GM23338 (cell line): ENCODE results near the gene SUPV3L1. TPM values are rescaled to one million over a fixed set of nuclear protein-coding genes. Genes with fewer than 3 reads are reported as not detected.

Experiments used
- ATAC-seq: fragments of 200-7000 bp; cut with Tn5 transposase; 3 replicates; pipeline ENCODE4 v1.9.1; 2020
- DNase-seq: peaks from one replicate; pipeline ENCODE4 v3.0.0-alpha.2; 2015; ENCODE audit warnings: low spot score
- H2AFZ ChIP-seq: fragments of 200-600 bp; sonication (generic); 2 replicates; pipeline ENCODE4 v1.8.0; 2016; ENCODE audit warnings: antibody characterized with exemption, mild to moderate bottlenecking, moderate library complexity
- H3F3A ChIP-seq: fragments of 200-600 bp; sonication (generic); replicated peaks from 2 replicates; pipeline ENCODE4 v1.8.0; 2017; ENCODE audit warnings: antibody characterized with exemption, mixed run types, low read depth
- H3K27ac ChIP-seq: fragments of 200-600 bp; sonication (generic); 2 replicates; pipeline ENCODE4 v1.6.1; 2016; ENCODE audit warnings: low read depth
- H3K27me3 ChIP-seq: fragments of 200-600 bp; sonication (generic); 2 replicates; pipeline ENCODE4 v1.8.0; 2016; ENCODE audit warnings: mild to moderate bottlenecking, mixed run types, moderate library complexity; ENCODE audit not compliant: insufficient read depth
- H3K36me3 ChIP-seq: fragments of 200-600 bp; sonication (generic); 2 replicates; pipeline ENCODE4 v1.8.0; 2016; ENCODE audit warnings: mild to moderate bottlenecking; ENCODE audit not compliant: insufficient read depth
- H3K4me1 ChIP-seq: fragments of 200-600 bp; sonication (generic); 2 replicates; pipeline ENCODE4 v1.8.0; 2016; ENCODE audit warnings: mild to moderate bottlenecking, moderate library complexity; ENCODE audit not compliant: insufficient read depth
- H3K4me2 ChIP-seq: fragments of 200-600 bp; sonication (generic); 2 replicates; pipeline ENCODE4 v1.7.1; 2017; ENCODE audit warnings: mixed run types
- H3K4me3 ChIP-seq: fragments of 200-600 bp; sonication (generic); 2 replicates; pipeline ENCODE4 v1.6.1; 2016; ENCODE audit warnings: mixed run types
- H3K79me2 ChIP-seq: fragments of 200-600 bp; sonication (generic); replicated peaks from 2 replicates; pipeline ENCODE4 v1.8.0; 2017; ENCODE audit warnings: mild to moderate bottlenecking; ENCODE audit not compliant: insufficient read depth
- H3K9me2 ChIP-seq: fragments of 200-600 bp; sonication (generic); 2 replicates; pipeline ENCODE4 v1.8.0; 2017; ENCODE audit not compliant: insufficient read depth
- H4K20me1 ChIP-seq: fragments of 200-600 bp; sonication (generic); replicated peaks from 2 replicates; pipeline ENCODE4 v1.8.0; 2017; ENCODE audit warnings: mild to moderate bottlenecking; ENCODE audit not compliant: insufficient read depth
- H3K27ac Mint-ChIP-seq: 2 replicates; pipeline ENCODE4 v1.8.0; 2020; ENCODE audit warnings: inconsistent platforms, mild to moderate bottlenecking, moderate library complexity, mixed read lengths
- H3K27me3 Mint-ChIP-seq: 3 replicates; pipeline ENCODE4 v1.8.0; 2022; ENCODE audit warnings: low read depth, mild to moderate bottlenecking, moderate library complexity, mixed read lengths, inconsistent platforms; ENCODE audit not compliant: insufficient read depth, poor library complexity
- H3K36me3 Mint-ChIP-seq: 3 replicates; pipeline ENCODE4 v1.8.0; 2021; ENCODE audit warnings: low read depth, mild to moderate bottlenecking, inconsistent platforms, moderate library complexity, mixed read lengths
- H3K4me1 Mint-ChIP-seq: 3 replicates; pipeline ENCODE4 v1.8.0; 2020; ENCODE audit warnings: mild to moderate bottlenecking, inconsistent platforms, mixed read lengths
- H3K4me3 Mint-ChIP-seq: 3 replicates; pipeline ENCODE4 v1.8.0; 2021; ENCODE audit warnings: moderate library complexity, mild to moderate bottlenecking, inconsistent platforms, mixed read lengths
- H3K9me3 Mint-ChIP-seq: 3 replicates; pipeline ENCODE4 v1.8.0; 2020; ENCODE audit warnings: moderate library complexity, mild to moderate bottlenecking, inconsistent platforms, mixed read lengths
- CREB1 ChIP-seq: fragments of 250-450 bp; sonication (Bioruptor Pico); IDR thresholded peaks from 2 replicates; pipeline ENCODE4 v1.5.0; 2020; ENCODE audit warnings: low read depth, mild to moderate bottlenecking, moderate library complexity
- CTCF ChIP-seq, 2 experiments: fragments of 200-600 bp in 1 of 2; sonication (generic) in 1 of 2; conservative IDR thresholded peaks; 2 replicates each; pipeline versions ENCODE4 v1.5.1 to v1.6.1; 2016 to 2017; ENCODE audit warnings: antibody characterized with exemption in 2 of 2, low read depth in 2 of 2, mild to moderate bottlenecking in 2 of 2, moderate library complexity in 1 of 2
- EZH2 ChIP-seq: fragments of 200-600 bp; sonication (generic); IDR thresholded peaks from one replicate; pipeline ENCODE4 v1.8.0; 2017; ENCODE audit warnings: antibody characterized with exemption, mild to moderate bottlenecking, low read depth; ENCODE audit not compliant: unreplicated experiment
- EZH2phosphoT487 ChIP-seq: fragments of 200-600 bp; sonication (generic); IDR thresholded peaks from one replicate; pipeline ENCODE4 v1.8.1; 2018; ENCODE audit warnings: antibody characterized with exemption; ENCODE audit not compliant: unreplicated experiment
- JUNB ChIP-seq: IDR thresholded peaks from one replicate; pipeline ENCODE4 v1.6.1; 2016; ENCODE audit warnings: antibody characterized with exemption; ENCODE audit not compliant: unreplicated experiment
- NANOG ChIP-seq: IDR thresholded peaks from 2 replicates; pipeline ENCODE4 v1.6.1; 2016; ENCODE audit warnings: antibody characterized with exemption, borderline replicate concordance
- POLR2AphosphoS5 ChIP-seq: IDR thresholded peaks from 2 replicates; pipeline ENCODE4 v1.6.1; 2016; ENCODE audit warnings: antibody characterized with exemption, low read depth
- STAT1 ChIP-seq: IDR thresholded peaks from one replicate; pipeline ENCODE4 v1.6.1; 2016; ENCODE audit warnings: antibody characterized with exemption; ENCODE audit not compliant: unreplicated experiment
- ZNF114 ChIP-seq: fragments of 250-450 bp; sonication (Bioruptor Pico); IDR thresholded peaks from 2 replicates; pipeline ENCODE4 v1.5.0; 2020; ENCODE audit warnings: mild to moderate bottlenecking, moderate library complexity
- ZNF462 ChIP-seq: fragments of 250-450 bp; sonication (Bioruptor Pico); IDR thresholded peaks from 2 replicates; pipeline ENCODE4 v1.5.0; 2020; ENCODE audit warnings: mild to moderate bottlenecking, moderate library complexity
- polyA plus RNA-seq: library from polyadenylated mRNA; unstranded; fragments of >200 nt; fragmentation: Nextera tagmentation; extraction: Ambion mirVana; gene quantifications from 2 replicates; pipeline ENCODE4 v1.2.1, GENCODE V29; 2016
- total RNA-seq: library from RNA; depleted of rRNA; stranded (reverse); fragments of >200 nt; shearing (Covaris generic); gene quantifications from 2 replicates; pipeline ENCODE4 v1.2.3, GENCODE V29; 2014

The SUPV3L1 gene
- total and polyA plus RNA-seq, 2 experiments from 2014 or later: 29.9 to 45.2 TPM

GRCh38 chr10:69211524-69211923 lies 31.5 kb downstream of the SUPV3L1 start (continued):
- TF ChIP-seq EZH2 (no peak), NANOG (no peak), STAT1 (no peak), EZH2phosphoT487 (no peak), JUNB (no peak), CTCF (conservative IDR thresholded peaks at IDR 0.05; ENCODE audit: low read depth in 2 of 2) (no peak)

GRCh38 chr10:69213591-69214311 lies 33.7 kb downstream of the SUPV3L1 start:
- DNase-seq (no peak), ATAC-seq (no peak)
- 0 out of 2 replicates have a peak, but pooled peaks cover 2% of the 10 kb centered on the region for H3F3A ChIP-seq
- no peaks in the 10 kb centered on the region for H3K27me3 ChIP-seq
- no peaks in the 10 kb centered on the region for H3K79me2 ChIP-seq
- H3K27ac ChIP-seq: no peak overlapping the region
- no peak overlapping the region for H3K4me2 ChIP-seq
- H2AFZ ChIP-seq: no peak overlapping the region
- no peaks in the 10 kb centered on the region for H3K4me1 ChIP-seq
- Mint-ChIP-seq H3K4me3 (no peak overlapping the region), H3K27me3 (no peaks in the 10 kb centered on the region), H3K9me3 (no peaks in the 10 kb centered on the region), H3K4me1 (peaks cover 2% of the 10 kb centered on the region; the same call in 1 of the 3 replicates), H3K36me3 (peaks cover 3% of the 10 kb centered on the region; the same call in 2 of the 3 replicates), H3K27ac (no peak overlapping the region)
- H3K36me3 ChIP-seq: no peaks in the 10 kb centered on the region
- H4K20me1 ChIP-seq: no peaks in the 10 kb centered on the region
- H3K9me2 ChIP-seq: no peaks in the 10 kb centered on the region
- no peak overlapping the region for H3K4me3 ChIP-seq
- TF ChIP-seq CREB1 (CRISPR knock-in tag): no peak
- no peak for TF ChIP-seq EZH2
- TF ChIP-seq ZNF114 (CRISPR knock-in tag): no peak
- TF ChIP-seq STAT1: no peak
- no peak for TF ChIP-seq ZNF462 (CRISPR knock-in tag)
- no peak for TF ChIP-seq NANOG
- no peak for TF ChIP-seq CTCF (conservative IDR thresholded peaks at IDR 0.05; ENCODE audit: low read depth in 2 of 2)
- TF ChIP-seq JUNB: no peak
- TF ChIP-seq POLR2AphosphoS5: no peak
- TF ChIP-seq EZH2phosphoT487: no peak
